GM21717 (cell line): ENCODE results near the gene NARF.
"Not testable (repeated sequence)": the region's sequence is repeated elsewhere in the genome, so short reads cannot be mapped to it uniquely, and the experiment has no call there.

ENCODE experiments used
- ATAC-seq: cut with Tn5 transposase; IDR thresholded peaks from one replicate; pipeline ENCODE4 v1.9.1; 2021; ENCODE audit warnings: mild to moderate bottlenecking, moderate library complexity; ENCODE audit not compliant: unreplicated experiment

Gene NARF

DNA sequence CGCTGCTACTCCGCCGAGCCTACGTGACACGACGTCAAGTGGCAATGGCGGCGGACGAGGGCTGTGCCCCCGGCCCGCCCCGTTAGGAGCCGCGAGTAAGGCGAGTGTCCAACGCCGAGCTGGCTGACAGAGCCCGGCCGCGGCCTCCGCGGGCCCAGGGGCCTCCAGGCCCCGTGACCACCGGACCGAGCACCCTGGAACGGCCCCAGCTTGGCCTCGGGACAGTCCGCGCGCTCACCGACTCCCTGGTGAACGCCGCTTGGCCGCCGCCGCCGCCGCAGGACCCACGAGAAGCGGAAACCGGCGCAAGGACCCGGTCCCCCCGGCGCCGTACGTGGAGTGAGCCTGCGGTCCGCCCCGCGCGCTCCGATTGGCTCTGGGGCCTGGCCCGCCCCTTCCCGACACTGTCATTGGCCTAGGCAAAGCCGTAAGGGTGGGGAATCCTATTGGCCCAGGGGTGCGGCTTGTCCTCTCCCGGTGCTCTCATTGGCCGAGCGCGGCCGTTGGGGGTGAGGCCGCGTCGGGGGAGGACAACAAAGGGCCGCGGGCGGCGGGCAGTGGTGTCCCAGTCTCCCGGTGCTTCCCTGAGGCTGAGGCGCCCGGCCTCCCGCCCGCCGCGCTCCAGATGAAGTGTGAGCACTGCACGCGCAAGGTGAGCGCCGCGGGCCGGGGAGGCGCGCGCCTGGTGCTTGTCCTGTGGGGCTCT, at the start of gene NARF:
Gene NARF (plus strand): TSS at position 563 of the 706 bp plus-strand sequence. CDS start 63 bp downstream, at position 626.
- peak; percentile 86 for ATAC-seq

DNA sequence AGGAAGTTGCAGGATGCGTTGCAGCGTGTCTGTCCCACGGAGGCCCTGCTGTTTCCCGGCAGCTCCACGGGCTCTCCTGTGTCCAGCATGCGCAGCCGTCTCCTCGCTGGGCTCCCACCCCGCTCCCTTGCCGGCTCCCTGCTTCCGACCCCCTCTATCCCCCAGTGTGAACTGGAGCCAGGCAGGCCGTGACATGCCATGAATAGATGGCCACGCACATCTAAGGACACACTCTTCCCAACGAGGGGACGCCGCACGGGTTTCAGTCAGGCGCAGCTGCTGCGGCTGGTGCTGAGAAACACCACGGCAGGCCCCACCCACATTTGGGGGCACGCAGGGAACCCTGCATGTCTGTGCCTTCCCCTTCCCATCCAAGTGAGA, 49.6 kb upstream of the NARF start:
- no peak for ATAC-seq

DNA sequence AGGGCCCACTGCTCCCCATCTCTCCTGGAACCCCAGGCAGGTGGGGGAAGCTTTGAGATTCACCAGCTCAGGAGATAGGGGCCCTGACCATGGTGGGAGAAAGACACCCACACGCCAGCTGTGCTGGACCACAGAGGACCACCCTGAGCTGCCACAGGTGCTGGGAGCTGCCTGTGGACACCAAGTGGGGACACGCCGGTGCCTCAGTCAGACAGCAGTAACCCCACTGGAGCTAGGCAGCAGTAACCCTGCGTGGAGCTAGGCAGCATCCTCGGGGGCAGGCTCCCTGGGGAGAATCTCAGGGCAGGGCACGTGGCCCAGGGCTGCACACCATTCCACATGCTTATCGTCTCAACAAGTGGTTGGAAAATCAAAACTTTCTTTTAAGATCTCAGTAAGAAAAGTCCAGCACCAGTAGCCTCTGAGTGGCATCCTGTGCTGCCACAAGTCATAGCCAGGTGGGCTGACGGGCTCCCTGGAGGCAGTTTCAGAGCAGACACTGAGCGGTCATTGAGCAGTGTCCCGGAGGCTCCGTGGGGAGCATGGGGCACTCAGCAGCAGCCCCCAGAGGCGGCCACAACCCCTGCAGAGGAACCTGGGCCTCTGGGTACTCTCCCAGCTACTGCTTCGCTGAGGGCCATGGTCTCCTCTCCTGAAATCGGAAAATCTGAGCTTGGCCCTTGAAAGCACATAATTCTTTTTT, 48.4 kb upstream of the NARF start:
- ATAC-seq = no peak

DNA sequence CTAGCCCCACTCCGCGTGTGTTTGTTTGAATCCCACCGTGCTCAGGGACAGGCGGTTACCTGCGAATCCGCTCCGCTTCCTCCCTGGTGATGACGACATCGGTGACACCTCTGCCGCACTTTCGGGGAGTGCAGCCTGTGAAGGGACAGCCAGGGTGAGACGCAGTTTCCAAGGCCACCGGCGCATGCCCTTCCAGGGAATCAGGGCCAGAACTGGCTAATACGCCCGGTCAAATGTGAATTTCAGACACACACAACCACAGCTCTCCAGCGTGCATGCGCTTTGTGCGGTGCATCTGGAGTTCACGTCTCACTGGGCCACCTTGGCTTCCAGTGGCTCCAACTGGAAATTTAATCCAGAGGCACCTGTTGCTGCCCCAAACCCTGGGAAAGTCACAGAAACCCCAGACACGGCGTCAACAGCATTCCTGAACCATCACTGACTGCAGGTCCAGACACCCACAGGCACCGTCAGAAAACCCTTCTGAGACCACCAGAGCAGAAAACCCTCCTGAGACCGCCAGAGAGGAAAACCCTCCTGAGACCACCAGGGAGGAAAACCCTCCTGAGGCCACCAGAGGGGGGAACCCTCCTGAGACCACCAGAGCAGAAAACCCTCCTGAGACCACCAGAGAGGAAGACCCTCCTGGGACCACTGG, 47.0 kb upstream of the NARF start:
- no peak for ATAC-seq

DNA sequence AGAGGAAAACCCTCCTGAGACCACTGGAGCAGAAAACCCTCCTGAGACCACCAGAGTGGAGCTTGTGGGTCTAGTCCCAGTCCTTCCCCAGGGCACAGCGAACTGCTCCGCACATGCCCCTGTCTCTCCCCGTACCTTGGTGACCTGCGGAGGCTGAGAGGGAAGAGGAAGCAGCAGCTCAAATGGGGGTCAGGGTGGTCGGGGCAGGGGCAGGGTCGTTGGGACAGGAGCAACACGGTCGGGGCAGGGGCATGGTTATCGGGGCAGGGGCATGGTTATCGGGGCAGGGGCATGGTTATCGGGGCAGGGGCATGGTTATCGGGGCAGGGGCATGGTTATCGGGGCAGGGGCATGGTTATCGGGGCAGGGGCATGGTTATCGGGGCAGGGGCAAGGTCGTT, 46.5 kb upstream of the NARF start:
- not testable (repeated sequence) for ATAC-seq

DNA sequence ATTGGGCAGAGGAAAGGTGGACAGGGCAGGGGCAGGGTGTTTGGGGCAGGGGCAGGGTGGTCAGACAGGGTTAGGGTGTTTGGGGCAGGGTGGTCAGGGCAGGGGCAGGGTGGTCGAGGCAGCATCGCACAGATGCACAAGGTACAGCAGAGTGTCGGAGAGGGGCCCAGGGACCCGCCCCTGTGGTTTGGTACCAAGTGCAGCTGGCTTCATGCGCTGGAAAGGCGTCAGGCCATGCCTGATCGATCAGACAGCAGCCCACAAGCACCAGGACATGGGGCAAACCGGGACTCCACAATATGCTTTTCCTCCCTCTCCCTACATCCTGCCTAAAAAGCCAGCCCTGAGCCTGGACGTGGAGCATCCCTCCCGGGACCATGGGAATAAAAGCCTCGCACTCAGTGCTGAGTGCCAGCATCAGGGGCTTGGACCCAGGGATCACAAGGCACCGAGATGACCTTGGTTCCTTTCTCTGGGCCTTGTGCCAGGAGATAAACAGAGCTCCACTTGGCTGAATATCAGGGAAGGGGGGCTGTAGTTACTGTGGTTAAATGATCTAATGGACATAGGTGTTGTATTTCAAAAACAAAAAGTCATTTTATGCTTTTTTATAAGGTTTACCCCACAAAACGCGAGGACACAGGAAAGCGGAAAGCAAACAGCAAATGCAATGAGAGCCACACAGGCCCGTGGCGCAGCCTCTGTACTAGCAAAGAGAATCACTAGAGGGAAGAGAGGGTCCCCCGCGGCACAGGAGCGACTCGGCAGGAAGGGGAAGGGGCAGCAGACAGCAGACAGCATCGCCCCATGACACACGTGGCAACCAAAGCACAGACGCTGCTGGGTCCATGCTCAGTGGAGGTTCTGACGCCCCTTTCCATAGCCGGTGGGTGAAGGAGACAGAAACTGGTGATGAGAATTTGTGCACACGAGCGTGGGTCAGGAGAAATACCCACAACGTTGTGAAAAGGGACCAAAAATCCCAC, 45.7 kb upstream of the NARF start:
- no peak for ATAC-seq

DNA sequence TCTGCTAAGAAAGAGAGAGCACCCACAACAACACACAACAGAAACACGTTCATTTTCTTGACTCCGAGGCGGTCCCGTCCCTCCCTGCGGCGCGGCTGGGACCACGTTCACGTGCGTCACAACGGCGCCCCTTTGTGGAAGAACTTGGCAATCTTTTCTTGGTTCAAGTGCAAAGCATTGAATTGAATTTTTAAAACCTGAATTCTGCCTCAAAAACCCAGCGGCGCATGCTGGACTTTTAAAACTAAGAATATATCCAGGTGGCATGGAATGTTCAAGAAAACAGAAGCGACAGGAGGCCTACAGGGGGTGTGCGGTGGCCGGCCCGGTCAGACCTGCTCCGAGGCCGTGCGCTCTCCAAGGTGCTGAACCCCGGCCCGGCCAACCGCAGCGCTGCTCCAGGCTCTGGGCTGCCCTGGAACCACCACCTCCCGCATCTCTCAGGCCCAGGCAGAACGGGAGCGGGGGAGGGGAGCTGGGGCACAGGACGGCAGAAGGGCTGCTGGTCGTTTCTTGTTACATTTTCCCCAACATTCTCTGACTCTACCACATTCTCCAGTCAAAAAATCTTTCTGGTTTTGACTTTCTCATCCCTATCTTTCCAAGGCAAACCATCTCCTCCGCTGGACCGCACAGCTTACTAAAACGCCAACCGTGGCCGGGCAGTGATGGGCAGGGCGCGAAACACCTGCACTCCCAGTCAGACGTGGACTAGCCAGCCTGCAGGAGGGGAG, 43.8 kb upstream of the NARF start:
- no peak for ATAC-seq

DNA sequence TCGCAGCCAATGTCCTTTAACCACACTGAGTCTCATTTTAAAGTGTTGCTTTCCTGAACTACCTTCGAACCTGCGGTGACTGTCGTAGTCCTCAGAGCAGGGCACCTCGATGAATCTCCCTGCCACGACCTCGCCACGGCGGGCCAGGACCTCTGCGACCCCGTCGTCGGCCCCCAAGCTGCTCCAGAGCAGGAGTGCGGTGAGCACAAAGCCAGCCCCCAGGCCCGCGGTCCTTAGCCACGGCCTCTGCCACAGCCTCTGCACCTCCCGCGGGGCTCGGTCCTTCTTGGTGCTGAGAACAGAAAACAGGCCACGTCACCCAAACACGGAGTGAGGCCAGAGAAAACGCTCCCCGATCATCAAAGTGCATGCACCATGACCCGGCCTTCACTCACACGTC, 43.2 kb upstream of the NARF start:
- ATAC-seq = no peak

DNA sequence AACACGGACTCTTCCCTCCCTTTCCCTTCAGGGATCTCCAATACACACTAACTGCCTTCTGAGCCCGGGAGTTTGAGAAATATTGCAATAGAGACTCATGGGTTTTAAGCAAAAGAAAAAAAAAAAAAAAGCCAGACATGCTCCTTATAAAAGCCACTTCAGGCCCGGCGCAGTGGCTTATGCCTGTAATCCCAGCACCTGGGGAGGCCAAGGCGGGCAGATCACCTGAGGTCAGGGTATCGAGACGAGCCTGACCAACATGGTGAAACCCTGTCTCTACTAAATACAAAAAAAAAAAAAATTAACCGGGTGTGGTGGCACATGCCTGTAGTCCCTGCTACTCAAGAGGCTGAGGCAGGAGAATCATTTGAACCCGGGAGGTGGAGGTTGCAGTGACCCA, 42.8 kb upstream of the NARF start:
- ATAC-seq = no peak

DNA sequence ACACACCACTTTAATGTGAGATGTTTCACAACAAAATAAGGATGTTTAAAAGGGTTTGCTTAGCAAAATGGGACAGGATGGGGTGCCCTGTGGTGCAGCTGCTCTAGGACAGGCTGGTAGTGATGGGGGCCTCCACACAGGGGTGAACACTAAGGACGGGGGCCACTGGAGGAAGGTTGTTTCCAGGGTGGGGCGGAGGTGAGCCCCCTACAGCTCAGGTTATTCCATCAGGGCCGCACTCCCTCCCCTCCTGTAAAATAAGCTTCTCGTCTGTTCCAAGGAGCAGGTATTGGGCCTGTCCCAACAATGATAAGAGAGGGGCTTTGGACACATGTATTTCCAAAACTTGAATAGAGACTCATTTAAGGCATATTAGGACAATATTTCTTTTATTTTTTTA, 42.3 kb upstream of the NARF start:
- no peak for ATAC-seq

DNA sequence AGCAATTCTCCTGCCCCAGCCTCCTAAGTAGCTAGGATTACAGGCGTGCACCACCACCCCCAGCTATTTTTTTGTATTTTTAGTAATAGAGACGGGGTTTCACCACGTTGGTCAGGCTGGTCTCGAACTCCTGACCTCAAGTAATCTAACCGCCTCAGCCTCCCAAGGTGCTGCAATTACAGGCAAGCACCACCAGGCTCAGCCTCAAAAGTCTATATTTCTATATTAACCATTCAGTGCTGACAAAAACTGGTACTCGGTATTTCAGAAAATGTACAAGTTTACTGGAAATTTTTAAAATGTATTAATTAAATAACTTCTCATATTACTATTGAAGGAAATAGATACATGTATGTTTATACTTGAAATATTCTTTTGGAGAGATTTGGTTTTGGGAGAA, 41.8 kb upstream of the NARF start:
- ATAC-seq = no peak

DNA sequence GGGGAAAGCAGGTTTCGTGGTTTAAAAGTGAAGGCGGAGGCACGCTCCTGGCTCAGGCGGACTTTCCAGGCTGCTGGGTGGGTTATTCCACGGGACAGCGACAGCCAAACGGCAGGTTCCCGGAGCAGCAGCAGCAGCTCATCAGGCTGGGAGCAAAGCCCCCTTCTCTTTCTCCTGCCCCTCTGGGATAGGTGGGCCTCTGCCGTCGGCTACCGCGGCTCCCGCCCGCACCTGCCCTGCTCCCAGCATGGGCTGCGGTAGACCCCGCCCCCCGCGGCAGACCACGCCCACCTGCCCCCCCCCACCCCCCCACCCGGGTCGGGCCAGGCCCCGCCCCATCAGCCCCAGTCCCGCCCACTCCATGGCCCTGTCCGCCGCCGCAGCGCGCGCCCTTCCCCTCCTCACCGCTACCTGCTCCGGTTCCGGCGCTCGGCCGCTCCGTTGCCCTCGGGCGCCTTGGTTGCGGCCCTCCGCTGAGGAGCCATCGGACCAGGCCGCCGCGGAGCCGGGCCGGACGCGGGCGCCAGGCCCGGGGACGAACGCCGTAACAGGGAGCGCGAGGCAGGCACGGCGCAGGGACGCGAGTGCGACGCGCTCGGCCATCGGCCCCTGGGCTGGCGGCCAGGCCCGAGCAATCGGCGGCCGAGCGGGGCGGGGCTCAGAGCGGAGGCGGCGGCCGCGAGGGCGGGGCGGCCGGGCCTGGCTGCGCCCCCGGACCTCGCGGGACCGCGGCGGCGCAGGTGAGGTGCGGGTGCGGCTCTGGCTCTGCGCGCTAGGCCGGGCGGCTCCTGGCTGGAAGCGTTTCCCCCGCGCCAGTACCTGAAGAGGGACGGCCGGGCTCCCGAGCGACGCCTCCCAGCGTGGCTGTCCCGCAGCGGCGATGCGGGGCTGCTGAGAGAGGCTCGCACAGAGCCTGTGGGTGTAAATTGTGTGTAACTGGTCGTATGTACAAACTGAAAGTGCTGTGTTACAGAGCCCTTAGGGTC, 40.2 kb upstream of the NARF start, which contains the start of the genes HEXD and OGFOD3:
Gene HEXD (plus strand): TSS at position 347 of the 986 bp plus-strand sequence. CDS start 1,453 bp downstream, outside the sequence.
Gene OGFOD3 (minus strand): TSS at position 586 of the 986 bp plus-strand sequence. CDS start 101 bp downstream, at position 485.
- ATAC-seq = peak; percentile 61

DNA sequence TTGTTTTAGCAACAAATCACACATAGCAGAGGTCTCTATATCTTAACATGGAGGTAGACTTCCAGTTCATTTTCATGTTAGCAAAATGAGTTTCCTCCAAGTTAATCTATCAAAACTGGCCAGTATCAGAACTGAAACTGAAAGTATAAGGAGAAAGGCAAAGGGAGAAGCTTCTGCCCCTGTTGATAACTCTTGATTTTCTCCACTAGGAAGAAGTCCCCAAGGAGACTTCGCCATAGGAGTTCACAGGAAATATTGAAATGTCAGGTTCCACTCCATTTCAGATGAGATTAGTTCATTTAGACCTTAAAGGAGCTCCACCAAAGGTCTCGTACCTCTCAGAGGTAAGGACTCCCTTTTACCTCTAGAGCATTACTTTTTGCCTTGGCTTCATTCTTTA, 39.0 kb upstream of the NARF start:
- no peak for ATAC-seq

DNA sequence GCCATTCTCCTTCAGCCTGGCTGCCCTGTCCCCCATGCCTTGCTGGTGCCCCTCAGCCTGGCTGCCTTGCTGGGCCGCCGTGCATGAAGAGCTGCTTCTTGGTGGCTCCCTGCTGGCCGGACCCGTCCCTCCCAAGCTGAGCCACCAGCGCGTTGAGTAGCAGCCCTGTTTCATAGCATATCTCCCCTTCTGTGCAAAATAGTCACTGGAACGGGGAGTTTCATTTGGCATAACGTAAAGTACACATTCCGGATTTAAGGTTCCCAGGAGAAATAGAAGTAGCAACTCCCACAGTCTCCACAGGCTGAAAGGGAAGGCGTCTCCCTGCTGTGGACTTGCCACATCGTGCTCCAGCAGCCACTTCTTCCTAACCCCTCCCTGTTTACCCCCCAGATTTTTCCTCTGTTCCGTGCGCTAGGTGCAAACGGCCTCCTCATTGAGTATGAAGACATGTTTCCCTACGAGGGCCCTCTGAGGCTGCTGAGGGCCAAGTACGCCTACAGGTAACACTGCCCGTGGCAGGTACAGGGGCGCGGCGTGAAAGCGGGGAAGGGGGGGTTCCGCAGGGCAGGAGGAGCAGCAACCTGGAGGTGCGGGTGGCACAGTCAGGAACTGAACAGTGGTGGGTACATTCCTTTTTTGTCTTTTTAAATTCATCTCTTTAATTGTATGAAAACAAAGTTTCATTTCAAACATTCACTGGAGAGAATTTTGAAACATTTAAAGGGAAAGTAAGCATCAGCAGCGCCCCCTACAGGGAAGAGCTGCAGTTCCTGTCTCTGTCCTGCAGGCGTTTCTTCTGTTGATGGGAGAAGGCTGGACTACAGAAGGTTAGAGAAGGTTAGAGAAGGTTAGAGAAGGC, 34.3 kb upstream of the NARF start:
- no peak for ATAC-seq

DNA sequence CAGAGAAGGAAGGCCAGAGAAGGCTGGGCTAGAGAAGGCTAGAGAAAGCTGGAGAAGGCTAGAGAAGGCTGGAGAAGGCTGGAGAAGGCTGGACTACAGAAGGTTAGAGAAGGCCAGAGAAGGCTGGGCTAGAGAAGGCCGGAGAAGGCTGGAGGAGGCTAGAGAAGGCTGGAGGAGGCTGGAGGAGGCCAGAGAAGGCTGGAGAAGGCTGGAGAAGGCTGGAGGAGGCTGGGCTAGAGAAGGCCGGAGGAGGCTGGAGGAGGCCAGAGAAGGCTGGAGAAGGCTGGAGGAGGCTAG, 33.7 kb upstream of the NARF start:
- no peak for ATAC-seq

DNA sequence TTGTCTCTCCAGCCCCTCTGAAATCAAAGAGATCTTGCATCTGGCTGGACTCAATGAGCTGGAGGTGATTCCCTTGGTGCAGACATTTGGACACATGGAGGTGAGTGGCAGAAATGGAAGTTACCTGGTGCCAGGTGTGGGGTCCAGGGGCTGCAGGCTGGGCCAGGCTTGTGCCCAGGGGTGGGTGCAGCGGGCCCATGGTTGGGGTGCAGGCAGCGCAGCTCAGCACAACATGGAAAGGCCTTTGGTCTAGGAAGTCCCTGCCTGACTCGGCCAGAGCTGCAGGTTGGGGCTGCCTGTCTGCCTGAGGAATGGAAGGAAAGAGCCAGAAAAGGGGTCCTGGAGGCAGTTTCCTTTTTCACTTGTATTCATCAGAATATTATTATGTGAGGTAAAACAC, 30.0 kb upstream of the NARF start:
- ATAC-seq = no peak

DNA sequence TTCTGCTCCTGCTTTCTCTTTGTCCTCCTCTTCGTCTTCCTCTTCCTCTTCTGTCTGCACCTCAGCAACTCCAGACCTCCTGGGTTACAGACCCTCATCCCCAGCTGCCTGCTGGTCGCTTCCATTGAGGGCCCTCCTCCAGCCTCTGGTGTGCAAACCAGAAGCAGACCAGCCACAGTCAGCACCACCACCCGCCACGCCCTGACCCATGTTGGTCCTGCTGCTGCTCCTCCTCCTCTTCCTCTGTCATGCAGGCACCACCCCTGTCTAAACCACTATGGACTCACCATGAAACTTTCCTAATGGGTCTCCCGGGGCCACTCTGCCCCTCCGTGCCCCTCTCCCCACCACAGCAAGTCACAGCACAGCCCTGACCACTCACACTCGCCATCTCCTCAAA, 28.7 kb upstream of the NARF start:
- no peak for ATAC-seq

DNA sequence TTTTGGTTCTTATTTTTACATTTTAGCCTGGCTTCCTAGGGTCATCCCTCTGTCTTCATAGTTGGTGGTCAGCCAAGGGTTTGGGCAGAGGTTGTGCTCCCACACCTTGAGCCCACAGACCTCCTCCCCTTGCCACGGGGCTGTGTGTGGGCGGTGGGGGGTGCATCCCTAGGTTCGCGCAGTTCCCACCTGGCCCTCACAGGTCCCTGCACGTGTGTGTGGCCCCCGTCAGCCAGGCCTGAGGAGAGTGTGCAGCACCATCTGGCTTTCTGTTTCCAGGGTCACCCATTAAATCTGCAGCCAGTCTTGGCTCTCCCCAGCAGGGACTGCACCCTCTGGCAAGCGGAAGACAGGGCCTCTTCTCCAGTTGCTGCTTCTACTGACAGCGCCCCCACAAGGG, 26.5 kb upstream of the NARF start:
- ATAC-seq = no peak
